Measurements from ENCODE around the gene WWC1.

GRCh38 chr5:168482361-168482760 lies 190.9 kb downstream of the WWC1 start:
- TF ChIP-seq CTCF (IDR thresholded peaks at IDR 0.05; ENCODE audit: low read length) (no peak), EZH2 (optimal IDR thresholded peaks at IDR 0.05; ENCODE audit: low read depth, low read length) (no peak), EZH2phosphoT487 (IDR thresholded peaks at IDR 0.05; ENCODE audit: low read length) (no peak)
